H1 (cell line): ENCODE results near the gene WDR7.

Experiments used
- CHD2 ChIP-seq: IDR thresholded peaks from 2 replicates; pipeline ENCODE4 v1.6.1; 2012; ENCODE audit warnings: low read length, improper control_type of control experiment
- CTCF ChIP-seq, 3 experiments: IDR thresholded peaks; 1 replicate in 2 of 3; 2 replicates in 1 of 3; pipeline versions ENCODE4 v1.5.1 to v1.6.1; 2011; ENCODE audit warnings: low read length in 3 of 3, mild to moderate bottlenecking in 3 of 3, inconsistent platforms in 2 of 3, low read depth in 1 of 3, moderate library complexity in 1 of 3; ENCODE audit not compliant: insufficient read depth in 1 of 3; ENCODE audit errors: control extremely low read depth in 1 of 3
- FOSL1 ChIP-seq: IDR thresholded peaks from 2 replicates; pipeline ENCODE4 v1.6.1; 2011; ENCODE audit warnings: mild to moderate bottlenecking, low read depth, low read length, moderate library complexity; ENCODE audit not compliant: insufficient read depth
- JUN ChIP-seq: IDR thresholded peaks from 2 replicates; pipeline ENCODE4 v1.6.1; 2011; ENCODE audit warnings: low read depth, mild to moderate bottlenecking, improper control_type of control experiment, low read length
- KDM5A ChIP-seq: fragments of 200-600 bp; IDR thresholded peaks from 2 replicates; pipeline ENCODE4 v1.7.1; 2012; ENCODE audit warnings: mild to moderate bottlenecking, low read length, inconsistent platforms, mixed read lengths
- MAX ChIP-seq: IDR thresholded peaks from 2 replicates; pipeline ENCODE4 v1.6.1; 2012; ENCODE audit warnings: inconsistent platforms
- PHF8 ChIP-seq: fragments of 200-600 bp; sonication (generic); conservative IDR thresholded peaks from 2 replicates; pipeline ENCODE4 v1.7.1; 2012; ENCODE audit warnings: low read depth, mild to moderate bottlenecking, inconsistent platforms, low read length, moderate library complexity
- POLR2A ChIP-seq, 2 experiments: IDR thresholded peaks; 1 replicate in 1 of 2; 2 replicates in 1 of 2; pipeline ENCODE4 v1.6.1; 2011; ENCODE audit warnings: low read depth in 2 of 2, low read length in 2 of 2, mild to moderate bottlenecking in 2 of 2; ENCODE audit errors: control extremely low read depth in 1 of 2
- POLR2AphosphoS5 ChIP-seq: IDR thresholded peaks from 2 replicates; pipeline ENCODE4 v1.6.1; 2011; ENCODE audit warnings: low read depth, low read length
- RAD21 ChIP-seq, 2 experiments: IDR thresholded peaks in 1 of 2; conservative IDR thresholded peaks in 1 of 2; 2 replicates each; pipeline ENCODE4 v1.6.1; 2011; ENCODE audit warnings: low read depth in 2 of 2, low read length in 2 of 2, improper control_type of control experiment in 1 of 2, inconsistent platforms in 1 of 2, mild to moderate bottlenecking in 1 of 2, moderate library complexity in 1 of 2
- RNF2 ChIP-seq: fragments of 200-900, 300-1000 bp; sonication (generic); IDR thresholded peaks from 2 replicates; pipeline ENCODE4 v1.7.1; 2016; ENCODE audit warnings: borderline replicate concordance, low read depth, mild to moderate bottlenecking, antibody characterized with exemption, low read length; ENCODE audit not compliant: poor library complexity, severe bottlenecking; ENCODE audit errors: missing control alignments
- SIN3A ChIP-seq, 2 experiments: IDR thresholded peaks in 1 of 2; conservative IDR thresholded peaks in 1 of 2; 2 replicates each; pipeline ENCODE4 v1.6.1; 2011 to 2012; ENCODE audit warnings: low read length in 2 of 2, improper control_type of control experiment in 1 of 2, low read depth in 1 of 2, mild to moderate bottlenecking in 1 of 2
- TAF1 ChIP-seq: IDR thresholded peaks from 2 replicates; pipeline ENCODE4 v1.6.1; 2011; ENCODE audit warnings: mild to moderate bottlenecking, low read depth, low read length
- TCF12 ChIP-seq: IDR thresholded peaks from 2 replicates; pipeline ENCODE4 v1.6.1; 2011; ENCODE audit warnings: low read depth, mild to moderate bottlenecking, low read length

GRCh38 chr18:56702946-56703345, 51.8 kb downstream of the WDR7 start:
- peak in 2 of 3 experiments; percentile 37 to 42; a peak in 2 of 4 replicates for TF ChIP-seq CTCF (IDR thresholded peaks at IDR 0.05; ENCODE audit: control extremely low read depth in 1 of 3, insufficient read depth in 1 of 3, low read depth in 1 of 3, low read length in 3 of 3)
- peak; percentile 54 for TF ChIP-seq RAD21 (IDR thresholded peaks at IDR 0.05 in 1 of 2, conservative IDR thresholded peaks at IDR 0.05 in 1 of 2; ENCODE audit: low read depth in 2 of 2, low read length in 2 of 2)
- no peak for TF ChIP-seq MAX
- no peak for TF ChIP-seq SIN3A (conservative IDR thresholded peaks at IDR 0.05 in 1 of 2, IDR thresholded peaks at IDR 0.05 in 1 of 2; ENCODE audit: low read depth in 1 of 2, low read length in 2 of 2)
- TF ChIP-seq POLR2A (IDR thresholded peaks at IDR 0.05; ENCODE audit: control extremely low read depth in 1 of 2, low read depth in 2 of 2, low read length in 2 of 2) = no peak
- TF ChIP-seq JUN = no peak
- no peak for TF ChIP-seq TCF12
- no peak for TF ChIP-seq FOSL1
- no peak for TF ChIP-seq POLR2AphosphoS5
- no peak for TF ChIP-seq CHD2
- TF ChIP-seq RNF2 = no peak
- TF ChIP-seq KDM5A = no peak
- TF ChIP-seq PHF8 = no peak
- no peak for TF ChIP-seq TAF1
